ENCODE data around the gene TBC1D14.

DNA sequence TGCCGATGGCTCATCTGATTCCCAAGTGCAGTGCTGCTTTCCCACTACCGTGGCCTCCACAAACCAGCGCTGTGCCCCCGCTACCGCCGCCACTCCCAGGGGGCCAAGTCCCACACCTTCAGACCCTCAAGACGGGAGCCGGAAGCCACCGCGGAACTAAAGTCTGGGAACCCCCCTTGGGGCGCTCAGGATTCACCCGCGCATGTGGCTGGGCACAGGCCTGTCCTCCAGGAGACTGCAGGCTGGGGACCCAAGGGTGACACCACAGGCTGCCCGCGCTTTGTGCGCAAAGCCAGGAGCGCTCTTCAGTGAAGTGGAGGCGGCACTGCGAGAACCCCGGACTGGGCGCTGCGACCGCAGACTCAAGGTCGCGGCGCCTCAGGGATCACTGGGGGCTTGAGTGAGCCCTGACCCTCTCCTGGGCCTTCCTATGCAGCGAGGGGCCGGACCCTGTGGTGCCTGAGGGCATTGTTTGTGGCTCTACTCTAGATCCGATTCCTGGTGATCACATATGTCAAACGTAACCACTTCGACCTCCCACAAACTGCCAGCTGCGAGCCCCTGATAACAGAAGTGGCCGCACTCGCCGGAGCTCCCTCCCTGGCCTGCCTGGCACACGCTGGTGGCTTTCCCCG is 20.4 kb upstream of the TBC1D14 start:
- TF ChIP-seq, protein P1, sequence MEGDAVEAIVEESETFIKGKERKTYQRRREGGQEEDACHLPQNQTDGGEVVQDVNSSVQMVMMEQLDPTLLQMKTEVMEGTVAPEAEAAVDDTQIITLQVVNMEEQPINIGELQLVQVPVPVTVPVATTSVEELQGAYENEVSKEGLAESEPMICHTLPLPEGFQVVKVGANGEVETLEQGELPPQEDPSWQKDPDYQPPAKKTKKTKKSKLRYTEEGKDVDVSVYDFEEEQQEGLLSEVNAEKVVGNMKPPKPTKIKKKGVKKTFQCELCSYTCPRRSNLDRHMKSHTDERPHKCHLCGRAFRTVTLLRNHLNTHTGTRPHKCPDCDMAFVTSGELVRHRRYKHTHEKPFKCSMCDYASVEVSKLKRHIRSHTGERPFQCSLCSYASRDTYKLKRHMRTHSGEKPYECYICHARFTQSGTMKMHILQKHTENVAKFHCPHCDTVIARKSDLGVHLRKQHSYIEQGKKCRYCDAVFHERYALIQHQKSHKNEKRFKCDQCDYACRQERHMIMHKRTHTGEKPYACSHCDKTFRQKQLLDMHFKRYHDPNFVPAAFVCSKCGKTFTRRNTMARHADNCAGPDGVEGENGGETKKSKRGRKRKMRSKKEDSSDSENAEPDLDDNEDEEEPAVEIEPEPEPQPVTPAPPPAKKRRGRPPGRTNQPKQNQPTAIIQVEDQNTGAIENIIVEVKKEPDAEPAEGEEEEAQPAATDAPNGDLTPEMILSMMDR (IDR thresholded peaks at IDR 0.05; ENCODE audit: insufficient read depth, low read length, poor library complexity, severe bottlenecking) = no peak
- TF ChIP-seq EZH2phosphoT487 (conservative IDR thresholded peaks at IDR 0.05; ENCODE audit: low read length) = no peak

All from SU-DHL-6 (cell line).